PC-9 (cell line): Measurements from ENCODE around the gene HSCB. TPM values are rescaled to one million over a fixed set of nuclear protein-coding genes. Genes with fewer than 3 reads are reported as not detected.
"Not testable (repeated sequence)": the region's sequence is repeated elsewhere in the genome, so short reads cannot be mapped to it uniquely, and the experiment has no call there.

Source experiments
- BruUV-seq: library from RNA; stranded (reverse); fragments of 400-500 nt; replicated peaks from 2 replicates; lab custom pipeline; 2021; lab: Mats Ljungman, UMichigan
- CTCF ChIA-PET: fragments of 300-600 bp; sonication (Branson Sonifier 250); formaldehyde crosslinking; loops from one replicate; lab custom pipeline; 2022; ENCODE audit warnings: antibody characterized with exemption; lab: Charles Lee
- POLR2A ChIA-PET: fragments of 300-600 bp; sonication (Branson Sonifier 250); formaldehyde crosslinking; loops from one replicate; lab custom pipeline; 2022; ENCODE audit warnings: antibody characterized with exemption; ENCODE audit not compliant: unreplicated experiment; lab: Charles Lee
- DNase-seq, 2 experiments: peaks; one replicate each; pipeline versions ENCODE4 v3.0.0 to v3.0.0-alpha.2; 2015 to 2022; ENCODE audit warnings: mixed read lengths in 1 of 2
- H2AFZ ChIP-seq: fragments of 200-600 bp; sonication (generic); 2 replicates; pipeline ENCODE4 v1.8.1; 2017; ENCODE audit warnings: antibody characterized with exemption
- H3F3A ChIP-seq: fragments of 200-600 bp; sonication (generic); 2 replicates; pipeline ENCODE4 v1.8.1; 2017; ENCODE audit warnings: antibody characterized with exemption, mild to moderate bottlenecking, low read depth; ENCODE audit not compliant: insufficient read depth
- H3K27ac ChIP-seq: fragments of 200-600 bp; sonication (generic); 2 replicates; pipeline ENCODE4 v1.6.1; 2016; ENCODE audit warnings: mixed run types
- H3K27me3 ChIP-seq: fragments of 200-600 bp; sonication (generic); 2 replicates; pipeline ENCODE4 v1.6.1; 2016; ENCODE audit warnings: low read depth, mixed run types; ENCODE audit not compliant: insufficient read depth
- H3K36me3 ChIP-seq: fragments of 200-600 bp; sonication (generic); 2 replicates; pipeline ENCODE4 v1.6.1; 2016; ENCODE audit warnings: low read depth, mixed run types
- H3K4me1 ChIP-seq: fragments of 200-600 bp; sonication (generic); replicated peaks from 2 replicates; pipeline ENCODE4 v1.6.1; 2016; ENCODE audit warnings: mixed run types; ENCODE audit not compliant: insufficient read depth
- H3K4me2 ChIP-seq: fragments of 200-600 bp; sonication (generic); 2 replicates; pipeline ENCODE4 v1.6.1; 2017; ENCODE audit warnings: mixed run types
- H3K4me3 ChIP-seq: fragments of 200-600 bp; sonication (generic); 2 replicates; pipeline ENCODE4 v1.6.1; 2016; ENCODE audit warnings: mixed run types
- H3K79me2 ChIP-seq: fragments of 200-600 bp; sonication (generic); 2 replicates; pipeline ENCODE4 v1.6.1; 2017; ENCODE audit warnings: low read depth, mixed run types
- H3K9me2 ChIP-seq: fragments of 200-600 bp; sonication (generic); 2 replicates; pipeline ENCODE4 v1.8.1; 2017; ENCODE audit warnings: mild to moderate bottlenecking; ENCODE audit not compliant: insufficient read depth
- H3K9me3 ChIP-seq: fragments of 200-600 bp; sonication (generic); 2 replicates; pipeline ENCODE4 v1.8.1; 2016; ENCODE audit warnings: low read depth; ENCODE audit not compliant: insufficient read depth
- H4K20me1 ChIP-seq: fragments of 200-600 bp; sonication (generic); 2 replicates; pipeline ENCODE4 v1.8.1; 2017; ENCODE audit not compliant: insufficient read depth
- EZH2 ChIP-seq: fragments of 200-600 bp; sonication (generic); IDR thresholded peaks from 2 replicates; pipeline ENCODE4 v1.8.0; 2017; ENCODE audit warnings: antibody characterized with exemption, low read depth
- intact Hi-C: fragments of 100-400 bp; cut with micrococcal nuclease; formaldehyde crosslinking; loops from one replicate; pipeline ENCODE4 v1.10.0; 2022; ENCODE audit not compliant: unreplicated experiment
- total RNA-seq: library from RNA; stranded (reverse); gene quantifications from 2 replicates; pipeline ENCODE4 v1.2.3, GENCODE V29; 2021
- TF ChIP-seq, protein P1 (sequence below): fragments of 200-600 bp; sonication (generic); conservative IDR thresholded peaks from 2 replicates; pipeline ENCODE4 v1.6.1; 2017; ENCODE audit warnings: mixed run types, antibody characterized with exemption, mild to moderate bottlenecking, moderate library complexity

HSCB gene
- total RNA-seq, 1 experiment from 2014 or later: 8.3 TPM

DNA sequence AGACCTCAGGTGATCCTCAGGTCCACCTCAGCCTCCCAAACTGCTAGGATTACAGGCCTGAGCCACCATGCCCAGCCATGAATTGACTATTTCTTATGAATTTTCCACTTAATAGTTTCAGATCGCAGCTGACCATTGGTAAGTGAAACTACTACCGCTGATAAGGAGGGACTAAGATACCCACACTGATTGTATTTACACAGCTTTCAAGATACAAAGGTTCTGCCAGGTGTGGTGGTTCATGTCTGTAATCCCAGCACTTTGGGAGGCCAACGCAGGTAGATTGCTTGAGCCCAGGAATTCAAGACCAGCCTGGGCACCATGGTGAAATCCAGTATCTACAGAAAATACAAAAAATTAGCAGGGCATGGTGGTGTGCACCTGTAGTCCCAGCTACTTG lies 4.1 kb upstream of the HSCB start:
- peaks cover 49% of the 10 kb centered on the region for H3K79me2 ChIP-seq
- no peak overlapping the region for H3K4me3 ChIP-seq
- ChIA-PET CTCF (no interaction called here), POLR2A (no interaction called here)
- no peaks in the 10 kb centered on the region for H3F3A ChIP-seq
- intact Hi-C loops: no loop called here
- no peaks in the 10 kb centered on the region for H3K9me3 ChIP-seq
- peaks cover 6% of the 10 kb centered on the region; the same call in 1 of the 2 replicates for H3K4me1 ChIP-seq
- H3K27ac ChIP-seq: no peak overlapping the region
- TF ChIP-seq, protein P1, sequence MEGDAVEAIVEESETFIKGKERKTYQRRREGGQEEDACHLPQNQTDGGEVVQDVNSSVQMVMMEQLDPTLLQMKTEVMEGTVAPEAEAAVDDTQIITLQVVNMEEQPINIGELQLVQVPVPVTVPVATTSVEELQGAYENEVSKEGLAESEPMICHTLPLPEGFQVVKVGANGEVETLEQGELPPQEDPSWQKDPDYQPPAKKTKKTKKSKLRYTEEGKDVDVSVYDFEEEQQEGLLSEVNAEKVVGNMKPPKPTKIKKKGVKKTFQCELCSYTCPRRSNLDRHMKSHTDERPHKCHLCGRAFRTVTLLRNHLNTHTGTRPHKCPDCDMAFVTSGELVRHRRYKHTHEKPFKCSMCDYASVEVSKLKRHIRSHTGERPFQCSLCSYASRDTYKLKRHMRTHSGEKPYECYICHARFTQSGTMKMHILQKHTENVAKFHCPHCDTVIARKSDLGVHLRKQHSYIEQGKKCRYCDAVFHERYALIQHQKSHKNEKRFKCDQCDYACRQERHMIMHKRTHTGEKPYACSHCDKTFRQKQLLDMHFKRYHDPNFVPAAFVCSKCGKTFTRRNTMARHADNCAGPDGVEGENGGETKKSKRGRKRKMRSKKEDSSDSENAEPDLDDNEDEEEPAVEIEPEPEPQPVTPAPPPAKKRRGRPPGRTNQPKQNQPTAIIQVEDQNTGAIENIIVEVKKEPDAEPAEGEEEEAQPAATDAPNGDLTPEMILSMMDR: no peak
- TF ChIP-seq EZH2: no peak
- H3K4me2 ChIP-seq: no peak overlapping the region
- no peak overlapping the region for H2AFZ ChIP-seq
- H3K36me3 ChIP-seq: 0 out of 2 replicates have a peak, but pooled peaks cover 5% of the 10 kb centered on the region
- H3K27me3 ChIP-seq: no peaks in the 10 kb centered on the region
- no peaks in the 10 kb centered on the region for H3K9me2 ChIP-seq
- H4K20me1 ChIP-seq: no peaks in the 10 kb centered on the region
- no TSS peak for BruUV-seq
- DNase-seq: no peak

DNA sequence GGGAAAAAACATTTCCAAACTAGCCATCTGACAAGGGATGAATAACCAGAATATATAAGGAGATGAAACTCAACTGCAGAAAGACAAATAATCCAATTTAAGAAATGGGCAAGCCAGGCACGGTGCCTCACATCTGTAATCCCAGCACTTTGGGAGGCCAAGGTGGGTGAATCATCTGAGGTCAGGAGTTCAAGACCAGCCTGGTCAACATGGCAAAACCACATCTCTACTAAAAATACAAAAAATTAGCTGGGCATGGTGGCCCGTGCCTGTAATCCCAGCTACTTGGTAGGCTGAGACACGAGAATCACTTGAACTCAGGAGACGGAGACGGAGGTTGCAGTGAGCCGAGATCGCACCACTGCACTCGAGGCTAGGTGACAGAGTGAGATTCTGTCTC lies 3.0 kb upstream of the HSCB start:
- CTCF ChIA-PET, H3K27me3 ChIP-seq, intact Hi-C loops, H3K36me3 ChIP-seq, H3K4me2 ChIP-seq, H4K20me1 ChIP-seq, H3K4me3 ChIP-seq, DNase-seq, H3K27ac ChIP-seq, POLR2A ChIA-PET, H3K9me3 ChIP-seq, BruUV-seq, H2AFZ ChIP-seq, H3K9me2 ChIP-seq, H3F3A ChIP-seq: not testable (repeated sequence)
- Histone ChIP-seq H3K4me1 (peaks cover 15% of the 10 kb centered on the region; the same call in 1 of the 2 replicates), H3K79me2 (peaks cover 60% of the 10 kb centered on the region)

DNA sequence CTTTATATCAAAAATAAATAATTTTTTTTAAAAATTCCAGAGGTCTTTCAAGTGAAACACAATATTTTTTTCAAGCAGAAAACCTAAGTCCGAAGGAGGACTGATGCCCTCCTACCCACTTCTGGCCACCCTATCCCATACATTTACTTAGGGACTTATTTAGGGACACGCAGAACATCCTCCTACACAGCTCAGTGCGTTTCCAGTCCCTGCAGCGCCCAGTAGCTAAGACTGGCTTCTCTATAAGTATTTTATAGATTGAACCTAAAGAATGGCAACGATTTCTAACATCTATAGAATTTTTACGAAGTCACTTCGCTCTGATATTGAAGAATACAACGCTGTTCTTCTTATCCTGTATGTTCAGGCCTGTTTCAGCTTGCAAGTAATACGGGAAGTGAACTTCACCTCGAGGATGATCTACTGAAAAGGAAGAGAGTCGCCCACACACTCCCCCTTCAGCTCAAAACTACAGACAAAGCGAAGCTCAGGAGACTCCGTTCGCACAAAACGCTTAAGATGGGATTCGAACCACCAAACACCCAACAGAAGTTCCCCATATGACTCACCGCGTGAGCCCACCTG lies 547 bp upstream of the HSCB start:
- Histone ChIP-seq H3K9me2 (no peaks in the 10 kb centered on the region), H4K20me1 (no peaks in the 10 kb centered on the region), H3K4me3 (peak overlapping the region; percentile 88), H3K9me3 (no peaks in the 10 kb centered on the region), H3F3A (0 out of 2 replicates have a peak, but pooled peaks cover 3% of the 10 kb centered on the region), H3K36me3 (peaks cover 6% of the 10 kb centered on the region; the same call in 1 of the 2 replicates), H3K4me1 (peaks cover 15% of the 10 kb centered on the region; the same call in 1 of the 2 replicates), H3K27me3 (no peaks in the 10 kb centered on the region), H3K79me2 (peaks cover 56% of the 10 kb centered on the region), H2AFZ (peak overlapping the region; percentile 85), H3K4me2 (peak overlapping the region; percentile 79), H3K27ac (no peak overlapping the region)
- POLR2A ChIA-PET: interaction anchor here (0.6 to 0.7 kb wide), 3 partner anchors 235 to 388 kb away, joined by 3 to 5 read pairs (median 3); partner anchors contain the start of gene KREMEN1
- CTCF ChIA-PET: no interaction called here
- TF ChIP-seq, protein P1: no peak
- no peak for TF ChIP-seq EZH2
- intact Hi-C loops: no loop called here
- no peak for DNase-seq
- BruUV-seq: TSS peak; percentile 54
